Measurements from ENCODE around the gene TFAP2C.
"Not testable (repeated sequence)": the region's sequence is repeated elsewhere in the genome, so short reads cannot be mapped to it uniquely, and the experiment has no call there.

The TFAP2C gene

DNA sequence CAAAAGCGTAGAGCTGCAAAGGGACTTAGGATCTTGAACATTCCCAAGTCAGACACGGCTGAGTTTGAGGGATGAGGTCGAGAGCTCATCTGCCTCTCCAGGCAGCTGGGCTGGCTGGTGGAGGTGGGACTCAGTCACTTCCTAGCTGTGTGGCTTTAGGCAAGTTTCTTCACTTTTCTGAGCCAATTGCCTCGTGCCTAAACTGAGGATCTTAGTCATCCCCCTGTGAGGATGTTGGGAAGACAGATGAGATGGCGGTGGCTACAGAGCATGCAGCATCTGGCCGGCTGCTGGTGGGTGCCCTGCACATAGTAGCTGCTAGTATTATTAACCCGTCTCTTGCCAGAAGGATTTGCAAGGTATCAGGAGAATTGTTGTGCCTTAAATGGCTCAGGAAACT is 27.5 kb downstream of the TFAP2C start:
- no peak for DNase-seq (ENCODE audit: low spot score)

DNA sequence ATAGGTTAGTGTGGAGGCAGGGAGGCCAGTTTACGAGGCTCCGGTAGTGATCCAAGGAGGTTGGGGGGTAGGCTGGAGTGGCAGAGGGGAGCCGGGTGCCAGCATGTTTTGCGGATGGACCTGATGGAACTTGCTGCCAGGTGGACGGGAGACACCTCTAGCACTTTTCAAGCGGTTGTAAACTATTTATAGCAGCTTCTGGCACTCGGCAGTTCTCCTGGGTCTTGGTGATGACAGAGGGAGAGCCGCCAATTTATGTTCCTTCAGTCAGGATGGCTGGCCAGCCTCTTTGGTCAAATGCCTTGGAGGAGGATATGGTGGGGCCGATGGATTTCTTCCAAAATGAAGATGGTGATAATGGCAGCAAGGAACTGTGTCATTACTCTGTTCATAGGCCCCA is 28.8 kb downstream of the TFAP2C start:
- DNase-seq (ENCODE audit: low spot score): no peak

DNA sequence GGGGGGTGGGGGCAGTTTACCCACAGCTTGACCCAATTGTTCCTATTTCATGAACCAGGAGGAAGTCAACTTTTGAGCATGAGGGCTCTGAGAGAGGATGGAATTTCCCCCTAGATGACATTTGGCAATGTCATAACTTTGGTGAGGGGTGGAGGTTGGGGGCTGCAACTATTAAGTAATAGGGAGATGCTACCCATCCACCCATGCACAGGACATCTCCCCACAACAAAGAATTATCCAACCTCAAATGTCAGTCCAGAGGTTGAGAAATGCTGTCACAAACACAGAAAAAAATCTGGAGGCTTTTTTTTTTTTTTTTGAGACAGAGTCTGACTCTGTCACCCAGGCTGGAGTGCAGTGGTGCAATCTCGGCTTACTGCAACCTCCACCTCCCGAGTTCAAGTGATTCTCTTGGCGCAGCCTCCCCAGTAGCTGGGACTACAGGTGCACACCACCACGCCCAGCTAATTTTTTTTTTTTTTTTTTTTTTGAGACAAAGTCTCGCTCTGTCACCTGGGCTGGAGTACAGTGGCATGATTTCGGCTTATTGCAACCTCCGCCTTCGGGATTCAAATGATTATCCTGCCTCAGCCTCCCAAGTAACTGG is 29.3 kb downstream of the TFAP2C start:
- DNase-seq (ENCODE audit: low spot score): not testable (repeated sequence)

DNA sequence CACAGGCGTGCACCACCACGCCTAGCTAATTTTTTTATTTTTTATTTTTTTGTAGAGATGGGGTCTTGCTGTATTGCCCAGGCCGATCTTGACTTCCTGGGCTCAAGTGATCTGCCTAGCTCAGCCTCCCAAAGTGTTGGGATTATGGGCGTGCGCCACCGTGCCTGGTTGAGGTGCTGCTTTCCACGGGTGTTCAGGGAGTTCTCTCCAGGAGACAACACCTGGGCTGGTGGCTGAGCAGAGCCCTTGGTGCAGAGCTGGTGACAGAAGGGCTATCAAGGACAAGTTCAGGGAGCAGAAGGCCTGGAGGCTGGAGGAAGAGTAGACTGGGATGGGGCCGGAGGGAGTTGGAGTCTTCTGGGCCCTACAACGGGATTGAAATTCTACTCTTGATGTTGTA is 34.6 kb downstream of the TFAP2C start:
- DNase-seq (ENCODE audit: low spot score): no peak

DNA sequence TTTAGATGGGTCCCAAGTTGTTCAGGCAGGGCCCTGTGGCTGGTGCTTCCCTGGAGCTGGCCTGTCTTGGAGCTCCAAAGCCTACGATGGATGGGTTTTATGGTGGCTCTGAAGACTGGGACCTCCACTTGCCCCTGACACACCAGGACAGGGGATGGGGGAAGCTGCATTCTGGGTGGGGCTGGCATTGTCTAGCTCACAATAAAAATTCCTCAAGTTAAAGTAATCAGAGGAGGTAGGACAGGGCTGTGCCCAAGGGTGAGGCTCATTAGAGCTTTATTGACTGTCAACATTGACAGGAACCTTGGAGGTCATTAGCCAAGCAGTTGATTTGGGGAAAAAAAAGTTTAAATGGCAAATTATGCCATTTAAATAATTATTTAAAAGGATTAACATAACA is 35.7 kb downstream of the TFAP2C start:
- DNase-seq (ENCODE audit: low spot score): no peak

DNA sequence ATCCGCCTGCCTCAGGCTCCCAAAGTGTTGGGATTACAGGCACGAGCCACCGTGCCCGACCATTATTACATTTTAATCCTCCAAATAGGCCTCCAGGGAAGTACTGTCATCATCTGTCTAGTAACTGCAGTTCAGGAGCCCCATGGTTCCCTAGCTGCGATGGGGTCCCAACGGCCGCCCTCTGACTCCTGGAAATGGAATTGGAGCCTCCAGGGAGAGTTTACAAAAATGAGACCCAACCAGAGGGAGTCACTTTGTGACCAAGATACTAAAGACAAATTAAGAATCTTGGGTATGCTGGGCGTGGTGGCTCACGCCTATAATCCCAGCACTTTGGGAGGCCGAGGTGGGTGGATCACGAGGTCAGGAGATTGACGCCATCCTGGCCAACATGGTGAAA is 36.7 kb downstream of the TFAP2C start:
- DNase-seq (ENCODE audit: low spot score): no peak

DNA sequence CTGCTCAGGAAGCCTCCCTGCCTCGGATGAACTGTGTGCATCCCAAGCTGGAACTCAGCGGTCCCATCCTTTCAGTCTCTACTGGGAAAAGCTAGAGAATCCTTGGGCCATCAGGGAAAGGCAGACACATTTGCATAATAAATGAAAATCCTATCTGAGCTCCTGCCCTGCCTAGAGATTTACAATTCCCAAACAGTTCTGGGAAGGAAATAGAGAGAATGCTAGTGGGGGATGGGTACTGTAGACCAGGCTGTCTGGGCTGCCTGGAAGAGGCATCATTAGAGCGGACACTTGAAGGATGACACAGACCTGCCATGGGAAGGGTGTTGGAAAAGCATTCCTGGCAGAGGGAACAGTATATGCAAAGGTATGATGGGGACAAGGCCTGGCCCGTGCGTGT is 44.3 kb downstream of the TFAP2C start:
- no peak for DNase-seq (ENCODE audit: low spot score)

DNA sequence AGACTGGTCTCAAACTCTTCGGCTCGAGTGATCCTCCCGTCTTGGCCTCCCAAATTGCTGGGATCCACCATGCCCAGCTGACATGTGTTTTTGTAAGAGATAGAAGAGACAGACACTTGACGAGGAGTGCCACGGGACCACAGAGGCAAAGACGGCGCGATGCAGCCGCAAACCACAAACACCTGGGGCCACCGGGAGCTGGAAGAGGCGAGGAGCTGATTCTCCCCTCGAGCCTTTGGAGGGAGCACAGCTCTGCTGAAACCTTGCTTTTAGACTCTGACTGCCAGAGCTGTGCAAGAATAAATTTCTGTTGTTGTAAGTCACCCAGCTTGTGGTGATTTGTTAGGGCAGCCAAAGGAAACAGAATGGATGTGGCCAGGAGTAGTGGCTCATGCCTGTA is 46.9 kb downstream of the TFAP2C start:
- DNase-seq (ENCODE audit: low spot score): no peak

DNA sequence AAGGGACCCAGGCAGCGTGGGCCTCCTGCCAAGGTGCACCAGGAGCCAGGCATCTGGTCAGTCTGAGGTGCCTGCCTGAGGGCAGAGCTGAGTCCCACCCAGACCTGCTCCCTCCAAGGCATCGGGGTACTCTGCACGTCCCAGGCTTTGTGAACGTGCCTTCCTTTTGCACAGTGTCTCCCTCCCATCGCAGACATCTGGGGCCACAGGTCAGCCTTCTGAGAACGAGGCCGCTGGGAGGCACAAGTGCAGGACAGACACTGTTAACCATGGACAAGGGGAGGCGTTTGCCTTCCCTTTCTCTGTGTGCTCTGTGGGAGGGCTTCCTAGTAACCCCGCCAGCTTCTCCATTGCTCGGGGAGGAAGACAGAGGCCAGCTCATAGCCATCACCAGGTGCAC is 47.6 kb downstream of the TFAP2C start:
- no peak for DNase-seq (ENCODE audit: low spot score)

DNA sequence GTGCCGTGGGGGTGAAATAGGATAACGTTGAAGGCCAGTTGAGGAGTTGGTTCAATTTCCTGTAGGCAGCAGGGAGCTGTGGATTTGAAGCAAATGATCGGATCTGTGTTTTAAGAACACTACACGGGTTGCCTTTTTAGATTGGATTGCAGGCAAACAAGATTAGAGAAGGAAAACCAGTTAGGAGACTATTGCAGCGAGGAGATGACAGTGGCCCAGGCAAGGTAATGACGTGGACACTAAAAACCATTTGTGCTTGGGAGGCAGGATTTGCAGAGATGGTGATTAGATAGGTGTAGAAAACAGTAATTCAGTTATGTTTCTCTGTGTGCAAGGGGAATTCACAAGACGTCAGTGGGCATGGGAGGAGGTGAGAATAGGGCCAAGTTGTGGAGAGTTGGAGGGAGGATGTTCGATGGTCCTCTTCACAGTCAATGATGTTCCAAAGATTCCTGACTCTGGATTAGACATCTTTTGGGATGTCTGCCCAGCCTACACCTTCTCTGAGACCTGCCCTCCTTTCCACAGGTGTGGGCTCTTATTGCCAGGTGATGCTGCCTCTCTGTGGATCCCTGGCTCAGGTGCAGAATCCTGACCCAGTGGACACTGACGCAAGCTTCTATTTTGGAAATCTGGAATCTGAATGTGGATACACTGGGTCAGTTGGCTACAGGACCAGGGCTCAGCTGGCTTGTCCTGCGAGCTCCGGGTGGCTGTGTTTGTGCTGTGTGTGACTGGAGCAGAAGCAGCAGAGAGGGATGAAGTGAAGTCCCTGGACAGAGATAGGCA is 54.2 kb downstream of the TFAP2C start:
- no peak for DNase-seq (ENCODE audit: low spot score)

DNA sequence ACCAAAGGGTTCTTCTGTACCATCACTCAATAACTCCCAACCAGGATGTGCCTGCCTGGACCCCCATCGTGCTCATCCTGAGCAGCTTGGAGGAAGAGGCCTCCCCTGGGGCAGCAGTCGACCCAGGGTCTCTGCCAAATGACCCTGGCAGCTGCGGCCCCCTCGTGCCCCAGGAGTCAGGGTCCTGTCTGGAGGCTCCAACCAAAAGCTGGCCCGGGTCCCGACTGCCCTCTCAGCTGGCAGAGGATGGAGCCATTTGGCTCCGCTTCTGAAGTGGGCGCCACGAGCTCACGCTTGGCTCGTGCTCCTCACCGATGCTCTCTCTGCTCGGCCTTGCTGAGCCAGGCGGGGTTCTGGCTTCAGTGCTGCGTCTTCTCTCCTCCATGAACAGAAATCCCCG is 56.8 kb downstream of the TFAP2C start:
- no peak for DNase-seq (ENCODE audit: low spot score)

DNA sequence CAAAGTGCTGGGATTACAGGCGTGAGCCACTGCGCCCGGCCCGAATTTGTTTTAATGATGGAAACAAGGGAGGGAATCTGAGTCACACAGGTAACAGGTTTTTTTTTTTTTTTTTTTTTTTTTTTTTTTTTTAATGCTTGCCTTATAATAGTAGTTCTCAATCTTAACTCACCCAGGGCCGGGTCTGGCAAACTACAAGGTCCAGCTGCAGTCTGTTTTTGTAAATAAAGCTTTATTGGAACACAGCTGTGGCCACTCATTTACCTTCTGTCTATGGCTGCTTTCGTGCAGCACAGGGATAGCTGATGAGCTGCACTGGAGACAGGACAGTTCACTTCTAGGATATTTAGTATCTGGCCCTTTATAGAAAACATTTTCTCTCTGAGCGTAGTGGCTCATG is 58.0 kb downstream of the TFAP2C start:
- no peak for DNase-seq (ENCODE audit: low spot score)

DNA sequence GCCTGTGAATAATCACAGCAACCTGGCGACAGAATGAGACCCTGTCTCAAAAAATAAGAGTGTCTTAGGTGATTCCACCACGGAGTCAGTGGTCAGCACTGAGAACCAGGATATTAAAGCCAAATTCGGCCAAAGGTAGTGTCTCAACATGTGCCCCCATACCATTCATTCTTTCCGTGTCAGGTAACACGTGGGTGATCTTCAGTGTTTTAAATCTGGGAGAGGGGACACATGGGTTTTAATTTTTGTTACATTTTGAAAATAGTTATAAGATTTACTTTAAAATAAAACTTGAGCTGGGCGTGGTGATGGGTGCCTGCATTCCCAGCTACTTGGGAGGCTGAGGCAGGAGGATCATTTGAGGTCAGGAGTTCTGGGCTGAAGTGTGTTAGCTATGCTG is 59.0 kb downstream of the TFAP2C start:
- DNase-seq (ENCODE audit: low spot score): no peak

All from activated CD4-positive, alpha-beta T cell treated with anti-CD3 and anti-CD28 coated beads, Interleukin-2, Interleukin-4, amounts not matched to agents 100 ng/mL and 50 ng/mL, durations not matched to agents 16 hours and 8 hours (primary cell).